HuH-7 (cell line): Measurements from ENCODE around the gene CATSPER3.

ENCODE experiments used
- DNase-seq: peaks from one replicate; pipeline ENCODE4 v3.0.0; 2011; ENCODE audit warnings: low spot score

Gene CATSPER3

DNA sequence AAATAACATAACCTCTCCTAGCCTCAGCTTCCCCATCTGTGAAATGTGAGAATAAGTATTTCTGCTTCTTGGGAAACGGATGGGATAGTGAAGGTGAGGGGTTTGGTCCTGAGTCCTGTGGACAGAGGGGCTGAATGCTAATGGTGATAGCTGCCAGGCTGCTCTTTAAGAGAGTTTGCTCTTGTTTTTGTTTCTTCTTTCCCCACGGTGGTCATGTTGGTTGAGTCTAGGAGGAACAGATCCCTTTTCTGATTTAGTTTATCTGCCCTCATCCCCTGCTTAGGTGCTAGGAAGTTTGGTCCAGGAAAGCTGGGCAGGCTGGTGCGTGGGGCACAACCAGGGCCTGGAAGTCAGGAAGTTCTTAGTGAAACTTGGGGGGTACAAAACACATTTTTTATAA, 74.0 kb downstream of the CATSPER3 start:
- DNase-seq = no peak

DNA sequence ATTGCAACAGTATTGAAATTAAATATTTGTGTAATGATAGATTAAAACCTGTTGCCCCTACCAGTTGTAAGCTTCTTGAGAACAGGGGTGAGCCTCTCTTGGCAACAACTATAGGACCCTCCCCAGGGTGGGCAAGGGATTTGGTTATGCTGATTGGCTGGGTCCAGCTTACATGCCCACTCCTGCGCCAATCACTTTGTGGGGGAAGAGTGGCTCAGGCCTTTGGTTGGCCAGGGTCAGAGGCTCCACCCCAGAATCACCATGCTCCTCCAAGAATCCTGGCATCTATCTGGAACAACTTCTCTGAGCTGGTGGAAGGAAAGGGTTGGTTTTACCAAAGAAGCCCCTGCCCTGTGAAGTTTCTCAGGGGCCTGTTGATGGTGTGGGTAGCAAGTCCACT, 74.9 kb downstream of the CATSPER3 start:
- DNase-seq = no peak

GRCh38 chr5:135045488-135045887, 77.8 kb downstream of the CATSPER3 start:
- no peak for DNase-seq

- DNase-seq = no peak
Observed at GRCh38 chr5:135046661-135047346, 79.1 kb downstream of the CATSPER3 start.

DNA sequence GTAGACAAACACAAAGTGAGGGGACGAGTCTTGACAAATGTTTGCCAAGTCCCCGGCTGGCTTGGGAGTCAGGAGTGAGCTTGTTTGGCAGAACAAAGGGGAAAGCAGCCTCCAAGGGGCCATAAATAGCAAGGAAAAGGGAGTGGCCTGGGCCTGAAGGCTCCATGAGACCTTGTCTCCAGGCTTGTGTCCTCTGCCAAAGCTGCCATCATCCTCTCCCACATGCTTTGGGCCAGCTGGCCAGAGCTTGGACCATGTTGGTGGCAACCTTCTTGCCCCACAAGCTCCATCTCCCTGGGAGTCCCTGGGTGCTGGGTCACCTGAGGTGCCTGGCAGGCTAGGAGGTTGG, 79.6 kb downstream of the CATSPER3 start:
- no peak for DNase-seq

DNA sequence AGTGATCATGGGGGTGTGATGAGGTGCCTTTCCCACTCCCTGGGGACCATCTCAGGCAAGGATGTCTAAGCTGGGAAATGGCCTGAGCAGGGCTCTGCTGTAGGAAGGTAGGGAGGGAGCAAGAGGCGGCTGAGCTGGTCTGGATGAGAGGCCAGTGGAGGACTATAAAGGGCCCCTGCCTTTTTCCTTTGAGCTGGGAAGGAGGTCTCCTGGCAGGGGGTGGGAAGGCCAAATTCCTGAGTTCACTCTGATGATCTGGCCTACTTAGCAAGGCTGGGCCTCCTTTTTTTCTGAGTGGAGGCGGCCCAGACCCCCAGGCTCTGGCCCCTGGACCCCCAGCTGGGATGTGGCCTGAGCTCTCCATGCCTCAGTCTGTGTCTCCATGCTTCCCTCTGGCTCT, 80.6 kb downstream of the CATSPER3 start:
- DNase-seq = no peak

DNA sequence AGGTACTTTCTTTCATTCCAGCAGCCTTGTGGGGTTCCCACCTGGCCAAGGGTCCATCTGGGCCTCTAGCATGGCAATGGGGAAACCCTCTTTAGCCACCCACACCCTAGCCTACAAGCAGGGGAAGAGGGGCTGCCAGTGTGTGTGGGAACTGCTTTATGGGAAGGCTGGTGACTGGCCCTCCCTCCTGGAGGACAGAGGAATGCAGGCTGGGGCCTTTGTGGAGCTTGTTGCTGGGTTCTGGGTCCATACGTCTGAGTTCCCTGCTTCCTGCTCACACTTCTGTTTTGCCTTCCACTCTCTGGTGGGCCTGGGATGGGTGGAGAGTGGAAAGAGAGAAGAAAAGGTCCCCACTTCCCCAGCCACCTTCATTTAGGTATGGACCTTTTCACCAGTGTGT, 81.2 kb downstream of the CATSPER3 start:
- DNase-seq = no peak

- DNase-seq = no peak
Observed at GRCh38 chr5:135050244-135050767, 82.6 kb downstream of the CATSPER3 start.

GRCh38 chr5:135051399-135051798, 83.7 kb downstream of the CATSPER3 start:
- no peak for DNase-seq

- DNase-seq = no peak
Observed at GRCh38 chr5:135051872-135052271, 84.2 kb downstream of the CATSPER3 start.

DNA sequence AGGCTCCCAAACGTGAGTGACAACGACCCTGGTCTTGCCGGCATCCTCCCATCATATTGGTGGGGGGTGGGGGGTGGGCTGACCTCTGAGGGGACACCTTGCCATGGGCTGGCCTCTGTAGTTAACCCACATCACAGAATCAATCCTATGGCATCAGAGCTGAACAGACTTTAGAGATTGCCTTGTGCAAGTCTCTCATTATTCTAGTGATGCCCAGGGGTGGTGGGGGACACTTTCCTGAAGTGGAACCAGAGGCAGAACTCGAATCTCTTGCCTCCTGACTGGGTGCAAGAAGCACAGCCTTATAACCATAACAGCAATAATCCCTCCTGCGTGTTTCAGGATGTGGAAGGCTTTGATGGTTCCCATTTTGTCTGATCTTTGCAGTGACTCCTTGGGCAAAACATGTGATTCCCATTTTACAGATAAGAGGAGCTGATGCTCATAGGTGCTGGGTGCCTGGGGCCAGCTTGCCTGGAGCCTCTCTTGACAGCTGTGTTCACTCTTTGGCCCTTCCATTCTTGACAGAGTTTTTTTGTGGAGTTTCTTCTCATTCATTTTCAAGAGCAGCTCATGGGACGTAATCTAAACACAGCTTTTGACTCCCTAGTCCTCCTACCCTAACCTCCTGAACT, 84.9 kb downstream of the CATSPER3 start:
- DNase-seq = no peak

DNA sequence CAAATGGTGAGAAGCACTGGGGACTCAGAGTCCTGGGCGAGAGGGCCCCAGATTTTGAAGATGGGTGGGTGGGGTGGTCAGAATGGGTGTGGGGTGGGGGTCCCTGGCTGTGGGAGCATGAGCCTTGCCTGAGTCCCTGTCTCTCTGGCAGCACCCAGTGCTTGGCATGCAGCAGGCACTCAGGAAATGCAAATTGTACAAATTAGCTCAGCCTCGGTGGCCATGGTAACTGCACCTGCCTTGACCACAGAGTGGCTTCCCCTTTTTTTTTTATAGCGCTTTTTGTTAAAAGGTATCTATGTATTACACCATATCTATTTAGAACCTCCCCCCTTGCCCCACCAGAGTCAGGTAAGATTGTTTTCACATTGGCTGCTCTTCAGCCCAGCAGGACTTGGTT, 85.6 kb downstream of the CATSPER3 start:
- no peak for DNase-seq

GRCh38 chr5:135053989-135054388, 86.3 kb downstream of the CATSPER3 start:
- no peak for DNase-seq

GRCh38 chr5:135054546-135054945, 86.8 kb downstream of the CATSPER3 start:
- DNase-seq = no peak

DNA sequence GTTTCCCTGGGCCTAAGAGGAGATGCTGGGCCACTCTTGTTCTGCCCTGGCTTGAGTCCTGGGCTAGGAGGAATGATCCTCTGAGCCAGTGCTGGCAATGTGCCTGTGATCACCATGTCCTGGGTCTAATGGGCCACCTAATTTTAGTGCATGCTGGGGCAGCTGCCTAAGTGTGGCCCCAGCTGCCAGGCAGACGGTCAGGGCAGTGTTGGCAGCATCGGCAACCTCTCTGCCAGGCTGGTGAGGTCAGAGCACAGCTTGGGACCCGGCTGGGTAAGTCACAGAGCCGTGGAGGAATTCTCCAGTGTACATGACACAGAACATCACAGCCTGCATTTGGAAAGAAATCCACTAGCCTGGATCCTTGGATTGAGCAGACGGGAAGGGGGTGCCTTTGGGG, 87.7 kb downstream of the CATSPER3 start:
- no peak for DNase-seq

DNA sequence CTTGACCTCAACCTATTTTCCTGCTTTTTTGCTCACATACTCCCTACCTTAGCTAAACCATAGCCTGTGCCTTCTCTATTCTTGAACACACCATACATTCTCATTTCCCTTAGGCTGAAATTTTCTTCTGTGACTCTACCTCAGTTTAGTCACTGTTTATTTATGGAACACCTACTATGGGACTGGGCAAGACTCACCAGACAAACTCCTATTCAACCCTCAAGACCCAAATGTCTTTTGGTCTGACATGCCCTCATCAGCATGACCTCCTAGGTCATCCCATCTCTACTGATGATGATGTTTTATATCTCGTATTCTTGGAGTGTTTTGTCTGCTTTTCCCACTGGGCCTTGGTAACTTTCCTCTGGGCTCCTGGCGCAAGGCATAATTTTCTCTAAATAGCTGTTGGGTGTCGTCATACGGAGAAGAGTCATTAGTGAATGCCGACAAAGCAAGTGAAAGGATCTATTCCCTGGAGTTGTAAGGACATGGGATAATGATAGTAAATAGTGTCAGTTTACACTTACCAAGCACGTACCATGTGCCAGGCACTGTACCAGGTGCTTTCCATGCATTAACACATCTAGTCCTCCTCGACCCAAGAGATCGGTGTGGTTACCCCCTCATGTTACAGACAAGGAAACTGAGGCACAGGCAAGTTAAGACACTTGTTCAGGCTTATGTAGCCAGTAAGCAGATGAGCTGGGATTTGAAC, 88.8 kb downstream of the CATSPER3 start:
- no peak for DNase-seq

GRCh38 chr5:135057233-135057632, 89.5 kb downstream of the CATSPER3 start:
- no peak for DNase-seq

GRCh38 chr5:135058331-135058732, 90.6 kb downstream of the CATSPER3 start:
- no peak for DNase-seq

GRCh38 chr5:135059000-135059923, 91.6 kb downstream of the CATSPER3 start:
- DNase-seq = no peak

GRCh38 chr5:135060021-135060420, 92.3 kb downstream of the CATSPER3 start:
- DNase-seq = no peak

- no peak for DNase-seq
Observed at GRCh38 chr5:135061001-135061400, 93.3 kb downstream of the CATSPER3 start.
